ENCODE data around the gene BABAM2. TPM values are rescaled to one million over a fixed set of nuclear protein-coding genes. Genes with fewer than 3 reads are reported as not detected.

The BABAM2 gene
- total and polyA plus RNA-seq, 2 of the 4 experiments (the other 2 are of a cell fraction), result 20.9 to 23.1 TPM

GRCh38 chr2:28270456-28271152, 380.1 kb downstream of the BABAM2 start (continued):
- no peak for TF ChIP-seq BHLHE40 (IDR thresholded peaks at IDR 0.05; ENCODE audit: low read depth, low read length)
- no peak for TF ChIP-seq CTCF (conservative IDR thresholded peaks at IDR 0.05; ENCODE audit: low read depth, low read length)
- no peak for TF ChIP-seq MAFK (IDR thresholded peaks at IDR 0.05; ENCODE audit: low read depth, low read length)
- TF ChIP-seq RAD21 (IDR thresholded peaks at IDR 0.05; ENCODE audit: low read length), result no peak
- no peak for TF ChIP-seq RFX5 (IDR thresholded peaks at IDR 0.05; ENCODE audit: low read depth, low read length)
